ENCODE measurements around the gene FCGR1A. TPM values are rescaled to one million over a fixed set of nuclear protein-coding genes. Genes with fewer than 3 reads are reported as not detected.
"Not testable (repeated sequence)": the region's sequence is repeated elsewhere in the genome, so short reads cannot be mapped to it uniquely, and the experiment has no call there.

Gene FCGR1A
- total RNA-seq, 5 donors from 2014 or later (not counting 1 experiment from before 2014, with no cell fraction given), result not detected

DNA sequence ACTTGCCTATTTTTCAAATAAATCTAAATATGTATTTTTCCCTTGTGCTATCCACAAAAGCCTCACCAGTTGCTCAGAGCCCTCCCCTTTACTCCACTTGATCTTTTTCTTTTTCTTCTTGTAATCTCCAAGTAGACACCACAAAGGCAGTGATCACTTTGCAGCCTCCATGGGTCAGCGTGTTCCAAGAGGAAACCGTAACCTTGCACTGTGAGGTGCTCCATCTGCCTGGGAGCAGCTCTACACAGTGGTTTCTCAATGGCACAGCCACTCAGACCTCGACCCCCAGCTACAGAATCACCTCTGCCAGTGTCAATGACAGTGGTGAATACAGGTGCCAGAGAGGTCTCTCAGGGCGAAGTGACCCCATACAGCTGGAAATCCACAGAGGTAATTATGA is 1.4 kb downstream of the FCGR1A start:
- H3K27ac Mint-ChIP-seq; H3K4me1 ChIP-seq (ENCODE audit: control insufficient read depth in 1 of 2, extremely low read depth in 1 of 2, insufficient read depth in 2 of 2, low read length in 2 of 2); H3K4me3 Mint-ChIP-seq; H3K9me3 Mint-ChIP-seq; H3K27me3 ChIP-seq (replicated peaks in 1 of 2; ENCODE audit: control insufficient read depth in 2 of 2, extremely low read depth in 1 of 2, insufficient read depth in 2 of 2, low read length in 1 of 2); POLR2A ChIA-PET; H3K36me3 Mint-ChIP-seq; H3K27ac ChIP-seq (ENCODE audit: low read length); CTCF ChIA-PET; H3K36me3 ChIP-seq (ENCODE audit: control insufficient read depth in 2 of 2, extremely low read depth in 1 of 2, insufficient read depth in 1 of 2, low read length in 1 of 2); H3K9me3 ChIP-seq; H3K4me1 Mint-ChIP-seq; H3K27me3 Mint-ChIP-seq; ATAC-seq (replicated peaks in 1 of 4); H3K4me3 ChIP-seq (ENCODE audit: control insufficient read depth in 1 of 2, extremely low read depth in 1 of 2, low read length in 1 of 2); DNase-seq: not testable (repeated sequence)
- WGBS (ENCODE audit: insufficient coverage), result no CpG with 5 or more reads among the region's 4 CpGs

- H3K27ac ChIP-seq (ENCODE audit: low read length); H3K27me3 ChIP-seq (replicated peaks in 1 of 2; ENCODE audit: control insufficient read depth in 2 of 2, extremely low read depth in 1 of 2, insufficient read depth in 2 of 2, low read length in 1 of 2); POLR2A ChIA-PET; H3K9me3 ChIP-seq; H3K27ac Mint-ChIP-seq; H3K4me1 Mint-ChIP-seq; H3K27me3 Mint-ChIP-seq; H3K4me3 ChIP-seq (ENCODE audit: control insufficient read depth in 1 of 2, extremely low read depth in 1 of 2, low read length in 1 of 2); H3K9me3 Mint-ChIP-seq; CTCF ChIA-PET; H3K4me1 ChIP-seq (ENCODE audit: control insufficient read depth in 1 of 2, extremely low read depth in 1 of 2, insufficient read depth in 2 of 2, low read length in 2 of 2); DNase-seq; ATAC-seq (replicated peaks in 1 of 4); H3K4me3 Mint-ChIP-seq; H3K36me3 ChIP-seq (ENCODE audit: control insufficient read depth in 2 of 2, extremely low read depth in 1 of 2, insufficient read depth in 1 of 2, low read length in 1 of 2); H3K36me3 Mint-ChIP-seq: not testable (repeated sequence)
- WGBS (ENCODE audit: insufficient coverage), result no CpG with 5 or more reads among the region's 3 CpGs
Measured at GRCh38 chr1:149787688-149788451, 5.4 kb downstream of the FCGR1A start.

DNA sequence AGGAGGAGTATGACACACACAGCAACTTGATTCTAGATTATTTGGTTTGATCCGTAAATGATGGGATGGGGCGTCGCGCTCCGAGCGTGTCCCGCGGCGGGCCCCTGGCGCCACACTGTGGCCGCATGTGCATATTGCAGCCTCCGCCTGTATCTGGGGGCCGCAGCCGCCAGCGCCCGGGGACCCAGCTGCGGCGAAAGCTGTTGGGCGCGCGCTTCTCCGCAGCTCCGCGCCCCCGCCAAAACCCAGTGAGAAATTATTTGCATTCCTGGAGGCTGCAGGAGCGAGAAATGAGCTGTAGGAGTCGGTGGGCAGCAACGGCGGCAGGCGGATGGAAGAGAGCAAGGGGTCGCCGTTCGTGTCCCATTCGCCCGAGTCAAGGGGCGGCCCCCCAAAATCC is 10.0 kb downstream of the FCGR1A start:
- H3K27me3 ChIP-seq (replicated peaks in 1 of 2; ENCODE audit: control insufficient read depth in 2 of 2, extremely low read depth in 1 of 2, insufficient read depth in 2 of 2, low read length in 1 of 2); H3K36me3 Mint-ChIP-seq; H3K27ac ChIP-seq (ENCODE audit: low read length); H3K27me3 Mint-ChIP-seq; H3K36me3 ChIP-seq (ENCODE audit: control insufficient read depth in 2 of 2, extremely low read depth in 1 of 2, insufficient read depth in 1 of 2, low read length in 1 of 2); CTCF ChIA-PET; H3K4me1 Mint-ChIP-seq; POLR2A ChIA-PET; H3K9me3 Mint-ChIP-seq; H3K4me1 ChIP-seq (ENCODE audit: control insufficient read depth in 1 of 2, extremely low read depth in 1 of 2, insufficient read depth in 2 of 2, low read length in 2 of 2); H3K9me3 ChIP-seq: not testable (repeated sequence)
- DNase-seq, result peak; percentile 30 to 70 (median 54)
- Mint-ChIP-seq H3K27ac (peak overlapping the region; percentile 97 to 99), H3K4me3 (peak overlapping the region; percentile 96 to 98 (median 98))
- ATAC-seq (replicated peaks in 1 of 4), result peak; percentile 86 to 92 (median 86)
- peak overlapping the region; percentile 31 to 32 for H3K4me3 ChIP-seq (ENCODE audit: control insufficient read depth in 1 of 2, extremely low read depth in 1 of 2, low read length in 1 of 2)
- WGBS (ENCODE audit: insufficient coverage), result no CpG with 5 or more reads among the region's 36 CpGs

DNA sequence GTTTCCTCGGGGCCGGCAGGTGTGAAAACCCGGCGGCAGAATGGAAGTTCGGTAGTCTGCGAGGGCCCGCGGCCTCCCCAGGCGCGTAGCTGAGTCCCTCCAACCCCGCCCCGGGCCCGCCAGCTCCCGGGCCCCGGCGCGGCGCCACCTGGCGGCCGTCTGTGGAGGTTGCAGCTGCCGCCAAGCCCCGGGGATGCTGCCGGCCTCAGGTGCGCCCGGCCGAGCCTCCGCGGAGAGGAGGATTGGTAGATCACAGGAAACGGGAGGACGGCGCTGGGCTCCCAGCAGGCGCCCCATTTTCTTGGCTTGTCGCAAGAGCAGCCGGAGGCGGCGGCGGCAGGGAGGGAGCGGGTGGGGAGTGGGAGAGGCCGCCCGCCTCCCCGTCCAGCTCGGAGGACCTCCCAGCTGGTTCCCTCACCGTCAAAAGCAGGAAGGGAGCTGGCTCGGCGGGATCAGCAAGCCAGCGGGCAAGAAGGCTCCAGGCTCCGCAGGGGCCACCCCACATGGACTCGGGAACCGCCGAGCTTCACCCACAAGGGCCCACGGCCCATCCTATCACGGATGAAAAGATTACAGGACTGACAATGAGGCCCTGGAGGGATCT is 10.5 kb downstream of the FCGR1A start:
- not testable (repeated sequence) for H3K27me3 Mint-ChIP-seq; H3K27ac Mint-ChIP-seq; H3K27ac ChIP-seq (ENCODE audit: low read length)

DNA sequence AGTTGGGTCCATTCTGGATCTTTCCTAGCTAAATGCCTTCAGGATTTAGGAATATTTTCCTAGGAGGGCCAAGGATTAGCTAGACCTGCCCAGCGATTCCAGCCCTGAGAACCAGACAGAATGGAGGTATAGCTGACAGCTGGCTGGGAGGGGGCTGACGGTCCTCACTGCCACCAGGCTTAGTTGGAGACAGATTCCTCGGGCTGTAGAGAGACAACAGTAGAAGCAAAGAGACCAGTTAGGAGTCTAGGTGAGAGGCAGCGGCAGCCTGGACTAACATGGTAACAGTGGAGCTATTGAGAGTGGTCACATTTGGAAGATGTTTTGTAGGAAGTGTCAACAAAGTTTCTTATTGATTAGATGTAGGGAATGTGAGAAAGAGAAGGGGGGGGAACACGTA is 11.4 kb downstream of the FCGR1A start:
- ATAC-seq (replicated peaks in 1 of 4); CTCF ChIA-PET; H3K27me3 ChIP-seq (replicated peaks in 1 of 2; ENCODE audit: control insufficient read depth in 2 of 2, extremely low read depth in 1 of 2, insufficient read depth in 2 of 2, low read length in 1 of 2); DNase-seq; H3K9me3 Mint-ChIP-seq; H3K4me1 ChIP-seq (ENCODE audit: control insufficient read depth in 1 of 2, extremely low read depth in 1 of 2, insufficient read depth in 2 of 2, low read length in 2 of 2); H3K36me3 Mint-ChIP-seq; H3K4me1 Mint-ChIP-seq; H3K4me3 ChIP-seq (ENCODE audit: control insufficient read depth in 1 of 2, extremely low read depth in 1 of 2, low read length in 1 of 2); H3K36me3 ChIP-seq (ENCODE audit: control insufficient read depth in 2 of 2, extremely low read depth in 1 of 2, insufficient read depth in 1 of 2, low read length in 1 of 2); H3K27ac ChIP-seq (ENCODE audit: low read length); POLR2A ChIA-PET; H3K4me3 Mint-ChIP-seq; H3K27me3 Mint-ChIP-seq; H3K9me3 ChIP-seq; H3K27ac Mint-ChIP-seq: not testable (repeated sequence)
- WGBS (ENCODE audit: insufficient coverage), result no CpG with 5 or more reads among the region's 5 CpGs

More for the DNA sequence above, 10.5 kb downstream of the FCGR1A start:
- POLR2A ChIA-PET; H3K4me1 Mint-ChIP-seq; H3K36me3 Mint-ChIP-seq; H3K36me3 ChIP-seq (ENCODE audit: control insufficient read depth in 2 of 2, extremely low read depth in 1 of 2, insufficient read depth in 1 of 2, low read length in 1 of 2); CTCF ChIA-PET; H3K9me3 Mint-ChIP-seq; H3K27me3 ChIP-seq (replicated peaks in 1 of 2; ENCODE audit: control insufficient read depth in 2 of 2, extremely low read depth in 1 of 2, insufficient read depth in 2 of 2, low read length in 1 of 2); H3K9me3 ChIP-seq; H3K4me1 ChIP-seq (ENCODE audit: control insufficient read depth in 1 of 2, extremely low read depth in 1 of 2, insufficient read depth in 2 of 2, low read length in 2 of 2): not testable (repeated sequence)
- peak; percentile 47 to 85 (median 73) for DNase-seq
- H3K4me3 ChIP-seq (ENCODE audit: control insufficient read depth in 1 of 2, extremely low read depth in 1 of 2, low read length in 1 of 2), result peak overlapping the region; percentile 31 to 32
- peak; percentile 92 to 98 (median 98) for ATAC-seq (replicated peaks in 1 of 4)
- H3K4me3 Mint-ChIP-seq, result peak overlapping the region in 1 of 3 donors; percentile 98
- WGBS (ENCODE audit: insufficient coverage), result under 1% methylated on average over 23 of the region's 52 CpGs

GRCh38 chr1:149801628-149802027 is 19.1 kb downstream of the FCGR1A start:
- H3K36me3 Mint-ChIP-seq; H3K27ac Mint-ChIP-seq; H3K36me3 ChIP-seq (ENCODE audit: control insufficient read depth in 2 of 2, extremely low read depth in 1 of 2, insufficient read depth in 1 of 2, low read length in 1 of 2); H3K4me1 Mint-ChIP-seq; H3K4me3 Mint-ChIP-seq; ATAC-seq (replicated peaks in 1 of 4); DNase-seq; H3K9me3 Mint-ChIP-seq; H3K4me3 ChIP-seq (ENCODE audit: control insufficient read depth in 1 of 2, extremely low read depth in 1 of 2, low read length in 1 of 2); H3K27ac ChIP-seq (ENCODE audit: low read length); CTCF ChIA-PET; POLR2A ChIA-PET; H3K4me1 ChIP-seq (ENCODE audit: control insufficient read depth in 1 of 2, extremely low read depth in 1 of 2, insufficient read depth in 2 of 2, low read length in 2 of 2); H3K9me3 ChIP-seq; H3K27me3 ChIP-seq (replicated peaks in 1 of 2; ENCODE audit: control insufficient read depth in 2 of 2, extremely low read depth in 1 of 2, insufficient read depth in 2 of 2, low read length in 1 of 2); H3K27me3 Mint-ChIP-seq: not testable (repeated sequence)
- no CpG with 5 or more reads among the region's 3 CpGs for WGBS (ENCODE audit: insufficient coverage)
